GM21786 (cell line): ENCODE results near the gene CPTP.
"Not testable (repeated sequence)": the region's sequence is repeated elsewhere in the genome, so short reads cannot be mapped to it uniquely, and the experiment has no call there.

Experiments used
- ATAC-seq: cut with Tn5 transposase; IDR thresholded peaks from one replicate; pipeline ENCODE4 v1.9.1; 2021; ENCODE audit not compliant: unreplicated experiment

Gene CPTP

GRCh38 chr1:1305300-1306069 lies 19.1 kb upstream of the CPTP start:
- no peak for ATAC-seq

- ATAC-seq = no peak
Observed at GRCh38 chr1:1306070-1306660, 18.4 kb upstream of the CPTP start.

- no peak for ATAC-seq
Observed at GRCh38 chr1:1306661-1307260, 17.8 kb upstream of the CPTP start.

GRCh38 chr1:1307261-1307922 lies 17.2 kb upstream of the CPTP start:
- peak; percentile 0 for ATAC-seq

GRCh38 chr1:1307923-1308755 lies 16.5 kb upstream of the CPTP start, which contains the start of the genes ACAP3 and PUSL1:
Gene ACAP3 (minus strand): TSS chr1:1307930. CDS start chr1:1307815, 115 bp downstream.
Gene PUSL1 (plus strand): TSS chr1:1308597. CDS start chr1:1308644, 47 bp downstream.
- peak; percentile 59 for ATAC-seq

- no peak for ATAC-seq
Observed at GRCh38 chr1:1308756-1309250, 15.8 kb upstream of the CPTP start.

- ATAC-seq = no peak
Observed at GRCh38 chr1:1309251-1310108, 15.1 kb upstream of the CPTP start.

GRCh38 chr1:1310109-1310385 lies 14.6 kb upstream of the CPTP start:
- ATAC-seq = no peak

GRCh38 chr1:1310476-1311053 lies 14.0 kb upstream of the CPTP start:
- ATAC-seq = no peak

GRCh38 chr1:1311107-1312104 lies 13.2 kb upstream of the CPTP start:
- ATAC-seq = no peak

GRCh38 chr1:1312450-1313314 lies 11.9 kb upstream of the CPTP start:
- ATAC-seq = no peak

GRCh38 chr1:1313500-1314236 lies 10.9 kb upstream of the CPTP start:
- no peak for ATAC-seq

- no peak for ATAC-seq
Observed at GRCh38 chr1:1314237-1314586, 10.4 kb upstream of the CPTP start.

- no peak for ATAC-seq
Observed at GRCh38 chr1:1314678-1315335, 9.8 kb upstream of the CPTP start.

GRCh38 chr1:1315435-1315954 lies 9.1 kb upstream of the CPTP start:
- no peak for ATAC-seq

- not testable (repeated sequence) for ATAC-seq
Observed at GRCh38 chr1:1316199-1316598, 8.4 kb upstream of the CPTP start.
